Nephron (organoid): ENCODE measurements around the gene ADARB2.

Experiments used
- H3K27ac Mint-ChIP-seq, 3 experiments: 2 replicates each; pipeline ENCODE4 v1.8.0; 2020; ENCODE audit warnings: mixed read lengths in 3 of 3, mild to moderate bottlenecking in 2 of 3, moderate library complexity in 1 of 3
- H3K27me3 Mint-ChIP-seq: 2 replicates; pipeline ENCODE4 v1.8.0; 2021; ENCODE audit warnings: low read depth, mild to moderate bottlenecking, moderate library complexity, mixed read lengths
- H3K36me3 Mint-ChIP-seq: 2 replicates; pipeline ENCODE4 v1.8.0; 2020; ENCODE audit warnings: low read depth, mixed read lengths
- H3K4me1 Mint-ChIP-seq: 2 replicates; pipeline ENCODE4 v1.8.0; 2020; ENCODE audit warnings: mixed read lengths
- H3K4me3 Mint-ChIP-seq, 3 experiments: 2 replicates each; pipeline ENCODE4 v1.8.0; 2020; ENCODE audit warnings: mild to moderate bottlenecking in 3 of 3, mixed read lengths in 3 of 3, moderate library complexity in 2 of 3
- H3K9me3 Mint-ChIP-seq: 2 replicates; pipeline ENCODE4 v1.8.0; 2020; ENCODE audit warnings: mixed read lengths
- CTCF ChIP-seq, 3 experiments: fragments of 200-600 bp; sonication (generic); IDR thresholded peaks; one replicate each; pipeline ENCODE4 v1.5.0; 2021; ENCODE audit warnings: antibody characterized with exemption in 3 of 3; ENCODE audit not compliant: unreplicated experiment in 3 of 3

ADARB2 gene

DNA sequence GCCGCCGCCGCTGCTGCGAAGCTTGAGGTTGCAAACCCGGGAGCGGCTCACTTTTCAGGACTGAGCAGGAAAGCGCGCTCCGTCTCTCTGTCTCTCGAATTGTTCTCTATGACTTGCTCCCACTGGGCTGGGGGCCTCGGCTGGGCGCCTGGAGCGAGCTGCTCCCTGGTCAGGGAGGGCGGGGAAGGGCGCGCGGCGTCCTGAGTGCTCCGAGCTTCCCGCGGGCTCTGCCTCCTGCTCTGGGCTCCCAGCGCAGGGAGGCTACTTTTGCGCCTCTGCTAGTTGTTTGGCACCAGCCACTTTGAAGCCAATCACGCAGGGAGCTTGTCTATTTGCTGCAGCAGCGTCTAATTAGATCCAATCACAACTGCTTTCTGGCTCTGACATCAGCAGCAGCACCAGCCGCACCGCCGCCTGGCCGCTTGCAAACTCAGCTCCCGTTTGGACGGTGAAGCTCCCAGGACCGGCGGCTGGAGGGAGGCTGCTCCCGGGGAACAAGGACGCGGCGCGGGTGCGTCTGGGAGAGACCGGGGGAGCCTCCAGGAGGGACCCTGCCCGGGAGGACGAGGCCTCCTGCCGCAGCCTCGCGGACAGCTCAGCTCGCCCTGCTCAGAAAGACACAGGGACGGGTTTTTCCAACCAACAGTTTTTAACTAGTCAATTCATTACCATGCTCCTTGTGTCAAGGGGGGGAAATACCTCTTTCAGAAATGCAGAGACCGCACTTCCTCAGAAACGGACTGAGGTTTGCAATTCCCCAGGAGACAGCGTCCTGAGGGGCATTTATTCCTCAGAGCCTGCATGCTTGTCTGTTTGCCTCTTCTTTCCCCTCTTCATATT lies at the start of gene ADARB2:
Gene ADARB2, minus strand, starts transcription at position 304 of the 840 bp plus-strand sequence.
- Mint-ChIP-seq H3K27me3 (peaks cover 96% of the 10 kb centered on the region), H3K36me3 (no peaks in the 10 kb centered on the region), H3K4me3 (peak within 1 kb of the TSS; percentile 77 to 89 (median 85)), H3K4me1 (peaks cover 15% of the 10 kb centered on the region), H3K9me3 (no peaks in the 10 kb centered on the region), H3K27ac (no peak within 1 kb of the TSS)
- no peak for TF ChIP-seq CTCF (IDR thresholded peaks at IDR 0.05; ENCODE audit: unreplicated experiment in 3 of 3)

- Mint-ChIP-seq H3K36me3 (no peaks in the 10 kb centered on the region), H3K27ac (no peak overlapping the region), H3K4me3 (no peak overlapping the region), H3K4me1 (no peaks in the 10 kb centered on the region), H3K27me3 (peaks cover 16% of the 10 kb centered on the region), H3K9me3 (no peaks in the 10 kb centered on the region)
- TF ChIP-seq CTCF (IDR thresholded peaks at IDR 0.05; ENCODE audit: unreplicated experiment in 3 of 3) = no peak
These were observed 48.5 kb upstream of the ADARB2 start for GRCh38 chr10:1785835-1786234.

DNA sequence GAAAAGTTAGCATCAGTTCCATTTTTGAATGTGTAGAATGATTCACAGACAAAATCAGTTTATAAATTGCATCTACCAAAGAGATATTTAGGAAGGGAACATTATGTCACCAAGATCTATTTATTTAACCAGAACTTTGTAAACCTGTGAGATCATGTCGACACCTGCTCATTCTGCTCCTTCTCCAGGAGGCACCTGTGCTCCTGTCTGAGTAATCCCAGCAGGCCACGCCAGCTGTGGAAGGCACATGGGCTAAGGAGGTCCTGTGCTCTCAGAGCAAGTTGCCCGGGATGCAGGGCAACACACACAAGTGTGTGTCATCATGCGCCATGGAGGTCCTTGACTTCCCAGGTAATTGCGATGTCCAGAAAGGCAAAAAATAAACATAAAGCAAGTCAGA lies 45.5 kb upstream of the ADARB2 start:
- peaks cover 11% of the 10 kb centered on the region for H3K27me3 Mint-ChIP-seq
- H3K36me3 Mint-ChIP-seq = no peaks in the 10 kb centered on the region
- H3K9me3 Mint-ChIP-seq = no peaks in the 10 kb centered on the region
- H3K4me3 Mint-ChIP-seq = no peak overlapping the region
- no peak overlapping the region for H3K27ac Mint-ChIP-seq
- H3K4me1 Mint-ChIP-seq = no peaks in the 10 kb centered on the region
- no peak for TF ChIP-seq CTCF (IDR thresholded peaks at IDR 0.05; ENCODE audit: unreplicated experiment in 3 of 3)

GRCh38 chr10:1779796-1780195 lies 42.5 kb upstream of the ADARB2 start:
- no peaks in the 10 kb centered on the region for H3K9me3 Mint-ChIP-seq
- no peak overlapping the region for H3K27ac Mint-ChIP-seq
- H3K4me1 Mint-ChIP-seq = no peaks in the 10 kb centered on the region
- TF ChIP-seq CTCF (IDR thresholded peaks at IDR 0.05; ENCODE audit: unreplicated experiment in 3 of 3) = no peak
- peaks cover 15% of the 10 kb centered on the region for H3K27me3 Mint-ChIP-seq
- no peaks in the 10 kb centered on the region for H3K36me3 Mint-ChIP-seq
- H3K4me3 Mint-ChIP-seq = no peak overlapping the region

GRCh38 chr10:1778375-1778969 lies 41.1 kb upstream of the ADARB2 start:
- H3K4me3 Mint-ChIP-seq = no peak overlapping the region
- no peak overlapping the region for H3K27ac Mint-ChIP-seq
- no peaks in the 10 kb centered on the region for H3K9me3 Mint-ChIP-seq
- H3K36me3 Mint-ChIP-seq = no peaks in the 10 kb centered on the region
- H3K4me1 Mint-ChIP-seq = no peaks in the 10 kb centered on the region
- H3K27me3 Mint-ChIP-seq = peaks cover 8% of the 10 kb centered on the region
- no peak for TF ChIP-seq CTCF (IDR thresholded peaks at IDR 0.05; ENCODE audit: unreplicated experiment in 3 of 3)
